GM19463 (cell line): ENCODE results near the gene SLC48A1.

Experiments used
- ATAC-seq: cut with Tn5 transposase; IDR thresholded peaks from one replicate; pipeline ENCODE4 v1.9.1; 2021; ENCODE audit warnings: mild to moderate bottlenecking, moderate library complexity; ENCODE audit not compliant: unreplicated experiment

Gene SLC48A1

DNA sequence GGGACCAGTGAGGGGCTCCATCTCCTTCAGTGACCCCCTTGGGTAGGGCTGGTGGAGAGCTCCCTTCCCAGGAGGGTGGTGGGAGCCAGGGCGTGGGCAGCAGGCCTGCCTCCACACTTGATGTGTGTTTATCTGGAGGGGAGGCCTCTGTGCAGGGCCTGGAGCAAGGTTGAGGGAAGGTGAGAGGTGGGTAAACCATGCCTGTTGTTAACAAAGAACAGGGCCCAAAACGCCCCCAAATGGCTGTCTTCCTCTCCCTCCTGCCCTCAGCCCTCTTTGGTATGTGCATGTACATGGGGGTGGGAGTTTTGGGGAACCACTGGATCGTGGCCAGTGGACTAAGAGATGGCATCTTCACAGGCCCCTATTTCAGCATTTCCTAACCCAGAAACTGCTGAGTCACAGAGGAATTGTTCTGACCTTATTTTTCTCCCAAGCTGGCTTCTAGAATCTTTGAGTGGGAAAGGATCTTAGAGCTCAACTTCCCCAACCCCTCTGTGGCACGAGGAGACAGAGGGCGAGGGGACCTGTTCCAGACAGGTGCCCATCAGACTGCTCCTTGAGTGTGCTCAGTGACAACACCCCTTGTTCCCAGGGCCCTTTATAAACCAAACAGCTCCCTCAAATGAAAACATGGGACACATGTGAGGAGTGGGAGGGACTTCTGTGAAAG lies 3.6 kb downstream of the SLC48A1 start:
- no peak for ATAC-seq

GRCh38 chr12:47777151-47777550 lies 4.1 kb downstream of the SLC48A1 start:
- no peak for ATAC-seq

DNA sequence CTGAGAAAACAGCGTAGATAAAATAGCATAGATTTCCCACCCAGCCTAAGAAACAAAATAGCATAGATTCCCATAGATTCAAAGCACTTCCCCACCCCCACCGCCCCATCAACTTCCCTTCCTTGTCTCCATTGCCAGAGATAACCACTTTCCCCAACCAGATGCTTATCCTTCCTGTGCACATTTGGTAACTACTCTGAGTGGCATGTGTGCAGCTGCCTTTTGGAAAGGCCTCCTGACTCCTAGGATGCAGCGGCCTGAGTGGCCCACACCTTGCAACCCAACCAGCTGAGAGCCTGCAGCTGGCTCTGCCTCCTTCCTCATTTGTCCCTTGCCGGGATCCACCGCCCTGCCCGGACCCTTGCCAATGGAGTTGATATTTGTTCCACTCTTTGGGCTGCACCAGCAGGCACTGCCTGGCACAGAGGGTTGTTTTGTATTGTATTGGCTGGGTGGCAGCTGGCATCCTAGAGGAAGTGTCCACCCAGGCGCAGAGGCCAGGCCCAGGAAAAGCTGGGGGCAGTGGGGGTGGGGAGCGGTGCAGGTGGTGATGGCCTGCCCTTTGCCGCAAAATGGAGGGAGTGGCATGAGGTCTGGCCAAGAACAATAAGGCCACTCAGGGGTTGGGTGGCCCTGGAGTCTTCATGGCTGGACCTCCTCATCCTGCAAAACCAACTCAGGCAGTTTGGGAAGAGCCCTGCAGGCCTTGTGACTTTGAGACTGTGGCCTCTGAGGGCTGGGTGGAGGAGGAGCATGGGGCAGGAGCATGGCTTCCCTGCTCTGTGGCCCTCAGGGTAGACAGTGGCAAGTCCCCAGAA lies 4.9 kb downstream of the SLC48A1 start:
- ATAC-seq, result no peak

GRCh38 chr12:47778881-47779280 lies 5.8 kb downstream of the SLC48A1 start:
- ATAC-seq, result no peak

DNA sequence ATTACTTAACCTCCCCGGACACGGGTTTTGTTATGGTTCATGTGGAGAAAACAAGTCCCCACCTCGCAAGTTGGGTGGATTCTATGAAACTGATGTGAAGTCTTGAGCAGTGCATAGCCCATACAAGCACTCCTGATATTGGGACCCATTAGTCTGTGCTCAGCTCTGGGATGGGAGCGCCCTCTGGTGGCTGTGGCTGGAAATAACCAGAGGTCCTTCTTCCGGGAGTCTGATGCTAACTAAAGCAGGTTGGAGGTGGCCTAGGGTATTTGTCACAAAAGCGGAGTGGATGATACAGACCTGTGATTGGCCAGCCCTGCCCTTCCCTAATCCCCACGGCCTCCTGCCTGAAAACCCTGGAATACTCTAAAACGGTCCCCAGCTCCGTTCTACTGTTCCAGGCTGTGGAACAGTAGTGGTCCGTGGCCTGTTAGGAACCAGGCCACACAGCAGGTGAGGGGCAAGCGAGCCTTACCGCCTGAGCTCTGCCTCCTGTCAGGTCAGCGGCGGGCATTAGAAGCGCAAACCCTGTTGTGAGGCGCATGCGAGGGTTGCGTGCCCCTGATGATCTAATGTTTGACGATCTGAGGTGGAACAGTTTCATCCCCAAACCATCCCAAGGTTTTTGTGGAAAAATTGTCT lies 6.4 kb downstream of the SLC48A1 start:
- peak; percentile 89 for ATAC-seq

GRCh38 chr12:47779943-47780504 lies 7.0 kb downstream of the SLC48A1 start:
- no peak for ATAC-seq

GRCh38 chr12:47781479-47782371 lies 8.7 kb downstream of the SLC48A1 start:
- ATAC-seq, result no peak

- ATAC-seq, result no peak
Observed at GRCh38 chr12:47782372-47782770, 9.3 kb downstream of the SLC48A1 start.

DNA sequence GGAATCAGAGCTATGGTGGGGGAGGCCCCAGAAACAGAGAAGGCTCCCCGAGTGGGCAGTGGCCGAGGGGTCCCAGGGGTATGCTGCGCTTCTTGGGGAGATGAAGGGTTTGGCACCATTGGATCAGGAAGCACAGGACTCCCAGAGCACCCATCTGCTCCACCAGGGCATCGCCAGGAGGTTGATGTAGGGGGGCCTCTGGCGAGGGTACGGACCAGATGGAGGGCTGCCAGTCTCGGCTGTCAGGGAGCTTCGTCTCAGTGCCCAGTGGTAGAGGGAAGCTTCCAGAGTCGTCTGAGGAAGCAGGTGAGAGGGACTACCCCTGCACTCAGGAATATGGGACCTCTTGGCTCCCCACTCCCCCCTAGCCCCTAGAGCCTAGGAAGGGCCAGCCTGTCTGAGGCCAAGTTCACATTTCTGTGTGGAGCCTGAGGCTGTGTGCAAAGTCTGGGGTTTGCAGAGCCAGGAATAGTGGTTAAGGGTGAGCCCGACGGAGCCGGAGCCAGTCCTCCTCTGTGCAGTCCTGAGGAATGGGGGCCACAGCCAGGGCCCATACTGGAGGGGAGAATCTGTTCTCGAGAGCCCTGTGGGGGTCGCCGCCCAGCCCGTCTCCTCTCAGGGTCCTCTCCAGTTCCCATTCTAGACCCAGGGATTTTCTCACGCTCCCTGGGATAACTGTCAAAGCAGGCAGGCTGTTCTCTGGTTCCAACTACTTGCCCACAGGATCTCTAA lies 10.2 kb downstream of the SLC48A1 start:
- no peak for ATAC-seq

- no peak for ATAC-seq
Observed at GRCh38 chr12:47783821-47784819, 11.1 kb downstream of the SLC48A1 start.

DNA sequence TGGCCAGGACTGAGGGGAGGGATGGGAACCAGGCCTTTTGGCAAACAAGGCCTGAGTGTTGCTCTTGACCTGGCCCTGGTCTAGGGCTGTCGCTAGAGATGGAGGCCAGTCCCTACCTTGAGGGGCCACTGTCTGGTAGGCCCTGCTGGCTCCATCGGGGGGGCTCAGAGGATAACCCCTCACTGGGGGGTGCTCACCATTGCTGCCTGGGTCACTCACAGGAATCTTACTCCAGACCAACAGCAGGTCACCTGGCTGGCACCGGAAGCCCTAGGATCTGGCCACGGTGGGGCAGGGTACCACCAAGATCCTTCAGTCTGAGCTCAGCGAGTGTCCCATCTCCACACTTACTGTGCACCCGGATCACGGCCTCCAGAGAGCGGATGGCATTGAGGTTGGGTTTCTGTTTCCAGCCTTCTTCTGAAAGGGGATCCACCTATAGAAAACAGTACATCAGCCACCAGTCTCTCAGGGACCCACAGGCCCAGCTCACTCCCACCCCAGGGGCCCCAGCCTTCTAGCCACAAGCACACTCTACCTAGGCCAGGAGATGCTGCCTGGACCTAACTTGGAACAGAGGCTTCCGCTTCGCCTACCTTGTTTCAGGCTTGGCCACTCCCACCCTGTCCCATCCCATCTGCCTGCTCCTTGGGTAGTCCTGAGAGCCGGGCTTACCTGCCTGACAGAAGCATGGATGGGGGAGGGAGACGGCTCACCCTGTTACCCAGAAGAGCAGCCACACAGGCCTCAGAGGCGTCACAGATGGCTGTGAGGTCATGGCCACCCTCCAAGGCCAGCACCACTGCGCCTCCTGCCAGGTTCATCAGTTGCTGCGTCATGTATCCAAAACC lies 12.2 kb downstream of the SLC48A1 start:
- no peak for ATAC-seq

- no peak for ATAC-seq
Observed at GRCh38 chr12:47785887-47786661, 13.0 kb downstream of the SLC48A1 start.

DNA sequence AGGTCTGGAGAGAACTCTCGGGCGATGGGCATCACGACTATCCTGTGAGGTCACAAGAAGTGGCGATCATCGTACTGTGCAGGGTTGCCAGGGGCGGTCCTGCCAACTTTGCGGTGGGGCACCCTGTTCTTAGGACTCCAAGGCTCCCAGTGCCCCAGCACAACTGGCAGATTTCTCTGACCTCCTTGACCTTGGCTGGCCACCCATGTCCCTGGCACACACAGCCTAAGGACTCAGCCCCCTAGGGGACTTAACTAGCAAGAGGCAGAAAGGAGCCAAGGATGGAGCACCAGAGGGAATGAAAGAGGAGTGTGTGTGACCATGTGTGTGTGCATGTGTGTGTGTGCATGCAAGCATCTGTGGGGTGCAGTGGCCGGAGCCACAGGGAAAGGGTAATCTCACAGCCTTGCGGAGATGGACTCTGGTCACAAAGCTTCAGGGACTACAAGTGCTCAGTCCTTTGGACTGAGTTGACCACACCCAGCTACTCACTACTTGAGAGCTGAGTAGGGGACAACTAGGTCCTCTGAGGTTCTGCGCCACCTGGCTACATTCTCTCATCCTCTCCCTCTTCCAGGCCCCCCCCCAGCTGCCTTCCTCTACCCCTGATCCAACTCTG lies 13.7 kb downstream of the SLC48A1 start:
- ATAC-seq, result no peak

DNA sequence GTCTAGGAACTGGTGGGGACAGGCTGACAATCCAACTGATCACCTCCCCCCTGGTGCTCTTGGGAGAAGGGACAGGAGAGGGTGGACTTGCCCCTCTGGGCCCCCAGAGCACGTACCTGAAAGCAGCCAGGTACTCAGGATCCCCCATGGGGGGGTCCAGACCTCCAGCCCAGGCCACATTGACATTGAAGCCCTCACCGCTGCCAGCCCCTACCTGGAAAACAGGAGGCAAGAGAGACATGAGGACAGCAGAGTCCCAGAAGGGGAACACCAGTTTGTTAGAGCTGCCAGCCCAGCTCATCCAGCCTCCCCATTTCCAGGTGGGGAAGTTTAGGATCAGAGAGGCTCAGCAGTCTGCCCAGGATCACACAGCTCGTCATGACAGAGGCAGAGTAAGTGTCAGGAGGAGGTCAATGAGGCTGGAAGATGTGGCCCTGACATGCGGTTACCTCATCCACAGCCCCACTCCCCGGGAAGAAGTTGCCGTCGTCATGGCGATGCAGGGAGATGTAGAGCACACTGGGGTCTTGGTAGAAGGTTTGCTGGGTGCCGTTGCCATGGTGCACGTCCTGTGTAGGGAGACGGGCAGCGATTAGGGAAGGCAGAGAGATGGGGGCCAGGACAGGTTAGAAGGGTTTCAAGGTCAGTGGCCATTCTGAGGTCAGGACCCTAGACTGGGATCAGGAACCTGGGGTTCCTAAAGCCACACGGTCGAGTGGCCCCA lies 14.7 kb downstream of the SLC48A1 start:
- no peak for ATAC-seq

- no peak for ATAC-seq
Observed at GRCh38 chr12:47789141-47789540, 16.1 kb downstream of the SLC48A1 start.
